Erythroblast (primary cell): ENCODE data around the gene ZCRB1.

Experiments used
- DNase-seq, 2 experiments: peaks; one replicate each; lab custom pipeline; 2025; lab: John Stamatoyannopoulos, UW
- GATA1 ChIP-seq: IDR thresholded peaks from 2 replicates; pipeline ENCODE4 v1.6.1; 2011; ENCODE audit warnings: low read depth, mild to moderate bottlenecking, control low read depth, low read length, moderate library complexity
- POLR2A ChIP-seq: IDR thresholded peaks from 2 replicates; pipeline ENCODE4 v1.6.1; 2011; ENCODE audit warnings: mild to moderate bottlenecking, low read length

The ZCRB1 gene

DNA sequence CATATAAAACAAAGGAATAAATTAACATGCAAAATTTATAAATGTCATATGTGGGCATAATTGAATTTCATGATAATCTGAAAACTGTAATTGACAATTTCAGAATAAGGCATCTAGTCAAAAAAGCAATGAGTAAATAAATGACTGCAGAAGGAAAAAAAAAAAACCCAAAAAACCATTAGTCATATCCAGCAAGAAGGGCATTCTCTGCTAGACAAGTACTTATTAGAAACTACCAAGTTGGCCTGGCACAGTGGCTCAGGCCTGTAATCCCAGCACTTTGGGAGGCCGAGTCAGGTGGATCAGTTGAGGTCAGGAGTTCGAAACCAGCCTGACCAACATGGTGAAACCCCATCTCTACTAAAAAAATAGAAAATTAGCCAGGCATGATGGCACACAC is 17.5 kb downstream of the ZCRB1 start:
- no peak for TF ChIP-seq GATA1
- no peak for TF ChIP-seq POLR2A
- no peak for DNase-seq

DNA sequence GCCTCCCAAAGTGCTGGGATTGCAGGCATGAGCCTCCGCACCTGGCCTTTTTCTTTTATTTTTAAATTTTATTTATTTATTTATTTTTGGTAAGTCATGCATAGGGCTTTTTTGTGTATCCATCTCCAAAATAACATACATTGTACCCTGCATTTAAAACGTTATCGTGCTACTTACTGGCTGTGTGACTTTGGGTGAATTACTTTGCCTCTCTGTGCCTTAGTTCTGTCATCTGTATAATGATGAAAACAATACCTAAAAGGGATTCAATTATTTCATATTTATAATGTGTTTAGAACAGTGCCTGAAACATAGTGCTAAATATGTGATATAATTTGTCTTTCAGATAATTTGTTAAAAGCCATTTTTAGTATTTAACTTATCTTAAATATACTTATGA is 19.6 kb downstream of the ZCRB1 start:
- TF ChIP-seq POLR2A (no peak), GATA1 (no peak)
- no peak for DNase-seq

DNA sequence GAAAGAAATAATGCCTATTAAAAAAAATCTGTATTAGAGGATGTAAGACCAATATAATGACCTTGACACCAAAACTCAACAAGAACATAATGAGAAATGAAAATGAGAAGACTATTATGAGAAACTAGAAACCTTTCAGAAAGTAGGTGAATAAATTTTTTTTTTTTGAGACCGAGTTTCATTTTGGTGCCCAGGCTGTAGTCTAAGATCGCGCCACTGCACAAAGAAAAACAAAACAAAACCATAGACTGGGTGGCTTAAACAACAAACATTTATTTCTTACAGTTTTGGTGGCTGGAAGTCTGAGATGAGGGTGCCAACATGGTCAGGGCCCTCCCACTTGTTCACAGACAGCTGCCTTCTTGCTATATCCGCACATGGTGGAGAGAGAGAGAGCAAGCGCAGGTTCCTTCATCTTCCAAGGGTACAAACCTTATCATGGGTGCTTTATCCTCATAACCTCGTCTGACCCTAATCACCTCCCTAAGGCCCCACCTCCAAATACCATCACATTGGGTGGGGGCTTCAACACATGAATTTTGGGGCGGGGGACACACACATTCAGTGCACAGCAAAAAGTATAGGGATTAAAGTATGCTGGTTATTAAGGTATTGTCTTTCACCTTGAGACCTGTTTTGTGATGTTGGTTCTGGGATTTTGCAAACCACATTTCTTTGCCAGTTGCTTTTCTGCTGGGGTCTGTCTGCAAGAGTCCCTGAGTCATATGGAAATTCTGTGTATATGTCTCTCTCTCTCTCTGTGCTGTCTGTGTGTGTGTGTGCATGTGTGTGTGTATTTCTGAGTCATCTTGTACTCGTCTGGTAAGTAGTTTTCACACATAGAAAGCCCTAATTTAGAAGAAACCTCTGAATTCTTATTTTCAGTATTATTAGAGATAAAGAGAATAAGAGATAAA is 26.2 kb downstream of the ZCRB1 start:
- no peak for DNase-seq
- TF ChIP-seq POLR2A (no peak), GATA1 (no peak)

DNA sequence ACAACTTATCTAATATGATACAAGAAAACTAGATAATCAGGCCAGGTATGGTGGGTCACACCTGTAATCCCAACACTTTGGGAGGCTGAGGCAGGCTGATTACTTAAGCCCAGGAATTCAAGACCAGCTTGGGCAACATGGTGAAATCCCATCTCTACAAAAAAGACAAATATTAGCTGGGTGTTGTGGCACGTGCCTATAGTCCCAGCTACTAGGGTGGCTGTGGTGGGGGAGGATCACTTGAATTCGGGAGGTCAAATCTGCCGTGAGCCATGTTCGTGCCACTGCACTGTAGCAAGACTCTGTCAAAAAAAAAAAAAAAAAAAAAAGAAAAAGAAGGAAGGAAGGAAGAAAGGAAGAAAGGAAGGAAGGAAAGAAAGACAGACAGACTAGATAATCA is 27.0 kb downstream of the ZCRB1 start:
- TF ChIP-seq GATA1 (no peak), POLR2A (no peak)
- no peak for DNase-seq

DNA sequence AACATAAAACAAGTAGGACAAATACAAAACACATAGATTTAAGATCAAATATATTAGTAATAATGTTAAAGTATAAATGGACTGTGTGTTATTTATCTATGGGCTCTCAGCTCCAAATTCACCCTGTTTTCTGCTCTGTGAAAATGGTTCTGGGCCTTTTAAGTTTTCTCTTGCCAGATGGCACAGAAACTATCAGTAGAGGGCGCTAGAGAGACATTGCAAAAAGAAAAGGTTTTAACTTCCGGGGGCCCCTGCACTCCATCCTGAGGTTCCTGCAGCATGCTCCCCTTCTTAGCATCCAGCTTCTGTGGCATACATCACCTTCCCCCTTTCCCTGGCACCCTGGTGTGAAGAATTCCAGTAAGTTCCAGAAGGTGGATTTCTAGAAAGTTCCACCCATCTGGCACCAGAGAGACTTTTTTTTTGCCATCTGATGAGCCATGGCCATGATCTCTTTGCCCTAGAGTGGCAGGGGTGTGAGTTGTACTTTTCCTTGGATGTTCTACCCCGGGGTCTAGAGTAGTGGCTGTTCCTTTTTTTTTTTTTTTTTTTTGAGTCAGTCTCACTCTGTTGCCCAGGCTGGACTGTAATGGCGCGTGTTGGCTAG is 29.3 kb downstream of the ZCRB1 start:
- DNase-seq: peak; percentile 64 to 74
- no peak for TF ChIP-seq GATA1

DNA sequence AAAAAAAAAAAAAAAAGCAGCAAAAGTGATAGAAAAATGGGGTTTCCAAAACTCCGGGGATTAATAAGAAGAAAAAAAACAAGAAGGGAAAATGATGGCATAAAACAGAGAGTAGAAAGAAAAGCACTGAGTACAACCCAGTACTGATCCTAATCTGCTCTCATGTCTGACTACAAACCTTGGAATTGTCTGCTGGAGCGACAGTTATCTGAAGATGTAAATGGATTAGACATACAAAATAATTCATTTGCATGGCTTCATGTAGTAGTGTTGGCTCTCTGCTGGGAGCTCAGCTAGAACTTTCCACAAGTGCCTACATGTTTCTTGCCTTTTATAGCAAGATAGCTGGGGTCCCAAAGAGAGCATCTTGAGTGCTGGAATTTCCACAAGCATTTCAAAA is 34.2 kb downstream of the ZCRB1 start:
- DNase-seq: no peak
- no peak for TF ChIP-seq GATA1
- TF ChIP-seq POLR2A: no peak

DNA sequence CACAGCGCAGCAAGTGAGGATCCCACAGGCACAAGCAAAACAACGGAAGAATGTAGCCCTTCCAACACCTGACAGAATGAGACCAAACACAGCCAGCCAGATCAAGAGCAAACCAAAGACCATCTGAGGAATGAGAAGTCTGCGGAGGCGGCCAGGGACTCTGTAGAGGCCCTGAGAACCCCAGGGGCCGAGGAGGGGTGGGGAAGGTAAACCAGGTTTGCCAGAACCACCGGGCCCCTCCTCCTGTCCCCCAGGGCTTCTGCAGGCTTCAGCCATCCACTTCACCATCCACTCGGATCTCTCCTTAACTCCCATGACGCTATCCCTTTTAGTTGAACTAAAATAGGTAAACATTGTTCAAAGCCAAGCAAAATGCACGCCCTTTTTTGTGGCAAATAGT is 37.4 kb downstream of the ZCRB1 start:
- no peak for DNase-seq
- TF ChIP-seq GATA1: no peak
- TF ChIP-seq POLR2A: no peak

DNA sequence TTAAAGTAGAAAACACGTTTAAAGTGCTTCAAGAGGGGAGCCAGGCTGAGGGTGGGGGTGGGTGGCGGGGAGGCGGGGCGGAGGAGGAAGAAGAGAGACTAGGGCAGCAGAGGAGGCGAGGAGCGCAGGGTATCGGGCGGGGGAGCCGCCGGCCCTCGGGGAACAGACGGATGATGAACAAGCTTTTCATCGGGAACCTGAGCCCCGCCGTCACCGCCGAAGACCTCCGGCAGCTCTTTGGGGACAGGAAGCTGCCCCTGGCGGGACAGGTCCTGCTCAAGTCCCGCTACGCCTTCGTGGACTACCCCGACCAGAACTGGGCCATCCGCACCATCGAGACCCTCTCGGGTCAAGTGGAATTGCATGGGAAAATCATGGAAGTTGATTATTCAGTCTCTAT is 39.2 kb downstream of the ZCRB1 start:
- DNase-seq: no peak
- TF ChIP-seq POLR2A: no peak
- no peak for TF ChIP-seq GATA1

DNA sequence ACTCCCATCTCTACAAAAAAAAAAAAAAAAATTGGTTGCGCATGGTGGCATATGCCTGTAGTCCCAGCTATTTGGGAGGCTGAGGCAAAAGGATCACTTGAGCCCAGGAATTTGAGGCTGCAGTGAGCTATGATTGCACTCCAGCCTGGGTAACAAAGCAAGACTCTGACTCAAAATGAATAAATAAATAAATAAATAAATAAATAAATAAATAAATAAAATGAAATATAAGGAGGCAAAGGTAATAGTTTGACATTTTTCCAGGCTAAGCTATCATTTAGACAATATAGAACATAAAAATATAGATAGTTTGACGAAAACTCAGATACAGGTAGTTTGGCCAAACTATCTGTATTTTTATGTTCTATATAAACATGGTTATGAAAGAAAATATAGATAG is 40.5 kb downstream of the ZCRB1 start:
- no peak for DNase-seq
- TF ChIP-seq GATA1 (no peak), POLR2A (no peak)

DNA sequence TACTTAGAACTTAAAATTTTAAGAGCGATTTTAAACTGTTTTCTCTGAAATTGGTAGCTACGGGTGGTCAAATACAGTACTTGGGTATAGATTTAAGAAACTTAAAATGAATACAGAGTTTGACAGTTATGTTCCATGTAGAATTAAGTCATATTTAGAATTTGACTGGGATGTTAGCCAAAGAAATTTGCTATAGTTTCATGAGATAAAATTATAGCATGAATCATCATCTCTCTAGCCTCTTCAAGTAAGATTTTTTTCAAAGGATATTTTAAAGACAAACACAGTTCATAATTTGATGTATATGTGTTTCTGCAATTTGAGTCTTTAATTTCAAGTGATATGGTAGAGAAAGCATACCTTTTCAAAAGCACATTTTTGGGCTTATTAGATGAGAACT is 41.0 kb downstream of the ZCRB1 start:
- TF ChIP-seq GATA1 (no peak), POLR2A (no peak)
- DNase-seq: no peak

DNA sequence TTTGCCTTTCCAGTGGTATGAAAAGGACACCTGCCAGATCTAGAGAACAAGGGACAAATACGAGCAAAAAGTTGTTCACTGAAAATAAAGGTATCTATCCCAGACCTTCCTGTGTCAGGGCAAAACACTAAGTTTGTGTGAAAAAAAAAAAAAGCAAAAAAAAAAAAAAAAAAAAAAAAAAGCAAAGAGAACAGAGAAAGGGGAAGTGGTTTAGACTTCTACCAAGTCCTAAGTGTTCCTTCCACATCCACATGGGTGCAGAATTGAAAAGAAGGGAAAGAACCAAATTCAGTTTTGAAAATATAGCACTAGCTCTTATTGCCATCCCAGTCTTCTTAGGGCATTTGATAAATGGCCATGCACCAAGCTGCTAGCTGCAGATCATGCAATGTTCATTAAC is 41.7 kb downstream of the ZCRB1 start:
- TF ChIP-seq POLR2A: no peak
- TF ChIP-seq GATA1: no peak
- DNase-seq: no peak

DNA sequence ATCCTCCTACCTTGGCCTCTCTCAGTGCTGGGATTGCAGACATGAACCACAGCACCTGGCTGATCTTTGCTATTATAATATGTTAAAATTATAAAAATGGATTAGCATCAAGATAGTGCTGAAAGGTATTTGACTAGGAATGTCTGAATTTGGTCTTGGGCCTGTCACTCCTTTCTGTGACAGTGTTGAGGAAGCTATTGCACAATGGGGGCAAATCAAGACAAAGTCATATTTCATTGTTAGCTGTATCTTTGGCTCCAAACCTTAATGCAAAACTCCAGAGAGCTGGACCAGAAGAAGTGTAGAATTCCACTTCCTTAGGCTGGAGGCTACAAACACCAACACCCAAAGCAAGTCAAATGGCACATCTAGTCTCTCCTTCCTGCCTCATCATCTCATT is 42.2 kb downstream of the ZCRB1 start:
- TF ChIP-seq POLR2A (no peak), GATA1 (no peak)
- DNase-seq: no peak

DNA sequence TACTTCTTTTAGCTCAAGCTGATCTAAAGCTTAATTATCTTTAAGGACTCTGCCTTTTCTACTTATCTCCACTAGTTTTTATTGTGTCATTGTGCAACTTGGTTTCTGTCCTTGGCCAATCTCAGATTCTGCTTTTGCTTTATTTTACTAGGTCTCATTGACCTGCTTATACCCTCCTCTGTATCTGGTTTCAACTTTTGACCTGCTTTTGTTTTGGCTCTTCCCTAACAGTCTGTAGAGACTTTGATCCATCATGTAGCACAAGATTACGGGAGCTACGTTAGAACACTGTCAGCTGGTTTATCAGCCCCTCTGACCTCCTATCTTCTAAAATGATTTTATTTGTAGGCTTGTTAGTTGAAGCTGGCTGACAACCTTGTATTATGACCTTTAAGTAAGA is 43.6 kb downstream of the ZCRB1 start:
- DNase-seq: no peak
- TF ChIP-seq GATA1 (no peak), POLR2A (no peak)

DNA sequence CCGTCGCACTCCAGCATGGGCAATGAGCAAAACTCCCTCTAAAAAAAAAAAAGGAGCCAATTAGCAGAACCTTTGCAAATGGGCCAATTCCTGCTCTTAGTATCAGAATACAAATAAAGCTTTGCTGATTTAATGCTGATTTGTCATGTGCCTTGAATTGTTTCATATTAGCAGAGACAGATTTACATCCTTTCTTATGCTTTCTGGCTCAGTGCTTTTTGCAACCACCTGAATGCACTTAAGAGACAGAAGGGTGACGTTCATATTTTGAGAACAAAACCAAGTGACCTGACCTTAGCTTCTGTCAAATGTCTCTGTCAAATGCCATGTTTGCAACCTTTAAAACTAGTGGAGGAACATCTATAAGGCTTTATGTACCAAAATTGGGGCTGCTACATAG is 44.0 kb downstream of the ZCRB1 start:
- DNase-seq: no peak
- no peak for TF ChIP-seq POLR2A
- no peak for TF ChIP-seq GATA1
